Activated CD8-positive, alpha-beta memory T cell treated with anti-CD3 and anti-CD28 coated beads, Interleukin-2, amount 50 U/mL, for 48 hours (primary cell): ENCODE results near the gene UBA52.
"Not testable (repeated sequence)": the region's sequence is repeated elsewhere in the genome, so short reads cannot be mapped to it uniquely, and the experiment has no call there.

Experiments
- DNase-seq: peaks from one replicate; pipeline ENCODE4 v3.0.0-alpha.2; 2020

Gene UBA52

GRCh38 chr19:18593367-18594095, 21.9 kb downstream of the UBA52 start:
- no peak for DNase-seq

GRCh38 chr19:18594096-18594823, 22.6 kb downstream of the UBA52 start:
- peak; percentile 91 for DNase-seq

GRCh38 chr19:18594824-18595373, 23.2 kb downstream of the UBA52 start:
- no peak for DNase-seq

GRCh38 chr19:18595475-18595874, 23.8 kb downstream of the UBA52 start:
- no peak for DNase-seq

GRCh38 chr19:18596752-18597157, 25.1 kb downstream of the UBA52 start:
- DNase-seq: no peak

- DNase-seq: no peak
Measured at GRCh38 chr19:18597809-18598660, 26.4 kb downstream of the UBA52 start.

GRCh38 chr19:18599485-18599884, 27.8 kb downstream of the UBA52 start:
- DNase-seq: no peak

DNA sequence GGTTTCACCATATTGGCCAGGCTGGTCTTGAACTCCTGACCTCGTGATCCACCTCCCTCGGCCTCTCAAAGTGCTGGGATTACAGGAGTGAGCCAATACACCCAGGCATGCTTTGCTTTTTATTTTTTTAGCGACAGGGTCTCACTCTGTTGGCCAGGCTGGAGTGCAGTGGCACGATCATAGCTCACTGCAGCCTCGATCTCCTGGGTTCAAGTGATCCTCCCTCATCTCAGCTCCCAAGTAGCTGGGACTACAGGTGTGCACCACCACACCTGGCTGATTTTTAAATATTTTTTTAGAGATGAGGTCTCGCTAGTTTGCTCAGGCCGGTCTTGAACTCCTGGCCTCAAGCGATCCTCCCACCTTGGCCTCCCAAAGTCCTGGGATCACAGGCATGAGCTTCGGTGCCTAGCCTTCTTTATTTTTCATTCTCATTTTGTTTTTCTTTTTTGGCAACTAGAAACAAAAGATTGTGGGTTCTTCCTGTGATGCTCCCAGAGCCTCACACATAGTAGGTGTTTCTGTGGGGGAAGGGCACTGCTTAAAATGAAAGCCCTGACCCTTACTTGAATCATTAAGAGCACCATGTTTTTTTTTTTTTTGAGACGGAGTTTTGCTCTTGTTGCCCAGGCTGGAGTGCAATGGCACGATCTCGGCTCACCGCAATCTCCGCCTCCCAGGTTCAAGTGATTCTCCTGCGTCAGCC, 29.2 kb downstream of the UBA52 start:
- not testable (repeated sequence) for DNase-seq

GRCh38 chr19:18601875-18602274, 30.2 kb downstream of the UBA52 start:
- no peak for DNase-seq

- DNase-seq: peak; percentile 54
Measured at GRCh38 chr19:18603255-18603957, 31.7 kb downstream of the UBA52 start.

DNA sequence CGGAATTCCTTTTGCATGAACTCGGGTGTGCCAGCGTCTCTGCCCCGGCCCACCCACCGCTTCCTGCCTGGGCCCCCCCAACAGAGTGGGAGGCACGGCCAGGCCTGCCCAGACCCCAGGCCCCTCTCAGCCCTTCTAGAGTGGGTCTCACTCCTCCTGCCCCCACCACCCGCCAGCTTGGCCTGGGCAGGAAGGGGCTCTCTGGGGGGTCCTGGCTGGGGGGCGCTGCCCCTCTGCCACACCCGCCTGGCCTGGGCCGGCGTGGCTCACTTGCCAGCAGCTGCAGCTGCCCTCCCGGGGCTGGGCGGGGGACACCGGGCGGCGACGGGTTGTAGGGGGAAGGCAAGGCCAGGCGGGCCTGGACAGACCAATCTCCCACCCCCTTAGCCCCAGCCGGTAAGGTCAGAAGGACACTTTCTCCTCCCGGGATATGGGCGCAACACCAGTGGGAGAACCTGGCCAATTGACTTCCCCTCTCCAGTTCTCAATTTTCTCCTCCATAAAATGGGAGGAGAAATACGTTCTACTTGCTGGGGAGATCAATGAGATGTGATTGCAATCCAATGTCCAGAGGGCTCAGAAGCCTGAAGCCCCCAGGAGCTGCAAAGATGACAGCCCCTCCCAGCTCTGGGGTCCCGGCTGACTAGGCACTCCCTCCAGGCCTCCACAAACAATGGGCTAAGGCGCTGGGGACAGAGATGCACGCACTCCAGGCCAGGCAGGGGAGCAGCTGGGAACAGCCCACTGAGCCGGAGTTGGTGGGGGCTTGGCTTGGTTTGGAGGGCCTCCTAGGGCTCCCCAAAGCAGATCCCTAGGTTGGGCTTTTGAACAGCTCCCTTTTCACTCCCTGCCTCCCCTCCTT, 32.5 kb downstream of the UBA52 start:
- DNase-seq: peak; percentile 54

DNA sequence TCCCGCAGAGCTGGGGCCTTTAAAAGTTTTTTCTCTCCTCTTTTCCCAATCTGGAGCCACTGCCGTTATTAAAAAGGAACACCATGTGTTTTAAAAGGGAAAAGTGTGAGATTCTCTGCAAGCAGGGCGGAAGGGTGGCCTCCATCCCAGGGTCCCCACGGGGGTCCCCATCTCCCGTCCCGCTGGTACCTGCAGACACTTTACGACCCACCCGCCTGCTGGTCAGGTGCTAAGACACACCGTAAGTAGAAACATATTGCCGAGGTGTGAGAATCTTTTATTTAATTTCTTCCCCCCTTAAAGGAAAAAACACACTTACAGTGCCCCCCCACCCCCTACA, 33.1 kb downstream of the UBA52 start:
- no peak for DNase-seq

DNA sequence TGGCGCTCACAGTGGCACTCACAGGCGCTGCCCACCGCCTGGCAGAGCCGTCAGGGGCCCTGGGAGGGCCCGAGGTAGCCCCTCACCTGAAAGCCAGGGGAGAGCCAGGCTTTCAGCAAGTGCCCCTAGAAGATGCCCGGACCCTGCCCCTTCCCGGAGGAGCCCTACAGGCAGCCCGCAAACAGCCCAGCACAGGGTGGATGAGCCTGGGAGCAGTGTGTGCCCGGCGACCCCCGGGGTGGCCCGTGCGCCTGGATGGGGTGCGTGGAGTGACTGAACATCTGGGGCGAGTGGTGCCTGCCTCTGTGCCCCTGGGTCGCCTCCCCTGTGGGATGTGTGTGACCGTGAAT, 33.5 kb downstream of the UBA52 start:
- no peak for DNase-seq

- DNase-seq: peak; percentile 53
Measured at GRCh38 chr19:18605546-18606280, 34.1 kb downstream of the UBA52 start.

GRCh38 chr19:18606281-18607225, 34.9 kb downstream of the UBA52 start, which contains the start of gene CRLF1:
Gene CRLF1, minus strand, starts transcription at chr19:18606799. Its CDS starts 143 bp downstream, at chr19:18606656.
- DNase-seq: no peak

DNA sequence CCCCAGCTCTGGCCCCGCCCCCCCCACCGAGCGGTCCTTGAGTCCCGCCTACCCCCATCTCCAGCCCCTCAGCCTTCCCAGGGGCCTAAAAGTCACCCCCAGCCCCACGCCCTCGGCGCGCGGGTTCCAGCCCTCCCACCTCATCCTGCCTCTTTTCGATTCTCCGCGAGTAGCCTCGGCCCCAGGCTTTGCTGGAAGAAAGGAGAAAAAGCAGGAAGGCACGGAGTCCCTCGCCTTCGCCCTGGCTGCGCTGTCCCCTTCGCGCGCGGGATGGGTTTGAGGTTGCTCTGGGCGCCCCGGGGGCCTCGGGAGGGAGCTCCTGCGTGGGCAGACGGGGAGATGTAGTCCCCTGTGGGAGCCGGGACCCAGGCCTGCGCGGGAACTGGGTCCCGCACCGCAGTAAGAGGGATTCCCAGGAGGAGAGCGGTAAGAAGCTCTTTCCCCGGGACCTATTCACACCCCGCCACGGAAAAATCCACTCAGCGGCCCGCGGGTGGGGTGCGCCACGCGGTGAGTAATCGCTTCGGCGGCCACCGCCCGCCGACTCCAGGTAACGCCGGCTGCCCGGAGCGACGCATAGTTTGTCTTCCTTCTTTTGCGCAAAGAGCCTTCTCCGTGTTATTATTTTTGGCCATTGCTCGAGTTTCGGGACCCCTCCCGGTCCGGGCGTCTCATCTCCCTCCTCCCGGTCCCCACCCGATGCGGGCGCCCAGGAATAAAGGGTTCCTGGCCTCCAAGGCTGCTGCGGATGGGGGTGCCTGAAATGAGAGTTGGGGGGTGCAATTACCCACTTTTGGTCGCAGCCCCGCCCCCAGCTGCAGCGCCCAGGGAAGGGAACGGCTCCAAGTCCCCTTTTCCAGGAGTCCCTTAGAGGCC, 35.8 kb downstream of the UBA52 start:
- no peak for DNase-seq

GRCh38 chr19:18608102-18608804, 36.6 kb downstream of the UBA52 start:
- DNase-seq: no peak
